SK-N-SH (cell line): ENCODE results near the gene ACSS2.

ENCODE experiments used
- CTCF ChIP-seq: fragments of 200-600 bp; sonication (generic); IDR thresholded peaks from 2 replicates; pipeline ENCODE4 v1.6.1; 2017; ENCODE audit warnings: antibody characterized with exemption, mild to moderate bottlenecking, moderate library complexity
- GABPA ChIP-seq: IDR thresholded peaks from 2 replicates; pipeline ENCODE4 v1.4.0; 2012; ENCODE audit warnings: low read depth, mild to moderate bottlenecking
- POLR2AphosphoS5 ChIP-seq: IDR thresholded peaks from 2 replicates; pipeline ENCODE4 v1.6.1; 2012; ENCODE audit warnings: low read depth, low read length

- no peak for TF ChIP-seq CTCF
- TF ChIP-seq GABPA: no peak
- TF ChIP-seq POLR2AphosphoS5: no peak
Observed at GRCh38 chr20:34848597-34848996, 27.8 kb upstream of the ACSS2 start.
